H1 (cell line): ENCODE data around the gene CHST1. TPM values are rescaled to one million over a fixed set of nuclear protein-coding genes. Genes with fewer than 3 reads are reported as not detected.

Experiments
- CTCF ChIA-PET: fragments of 300-600 bp; sonication (Branson Sonifier 250); formaldehyde crosslinking; loops from one replicate; lab custom pipeline; 2021; ENCODE audit not compliant: partially characterized antibody; lab: Charles Lee
- POLR2A ChIA-PET: fragments of 300-600 bp; sonication (Branson Sonifier 250); formaldehyde crosslinking; loops from one replicate; lab custom pipeline; 2021; ENCODE audit warnings: inconsistent platforms; ENCODE audit not compliant: partially characterized antibody; lab: Charles Lee
- DNase-seq, 2 experiments: peaks; one replicate each; pipeline versions ENCODE4 v3.0.0 to v3.0.0-alpha.2; 2010 to 2022; ENCODE audit warnings: low spot score in 2 of 2, low read depth in 1 of 2, mixed read lengths in 1 of 2
- FAIRE-seq: peaks from 2 replicates; lab custom pipeline; 2011; peaks lifted over from hg19 to GRCh38; lab: Jason Lieb, UNC
- H2AFZ ChIP-seq: 2 replicates; pipeline ENCODE4 v1.8.1; 2012; ENCODE audit warnings: low read length, inconsistent platforms
- H2AK5ac ChIP-seq: 2 replicates; pipeline ENCODE4 v1.6.1; 2013; ENCODE audit warnings: low read depth, low read length
- H2BK120ac ChIP-seq: replicated peaks from 2 replicates; pipeline ENCODE3; 2013; ENCODE audit warnings: low read depth, low read length, inconsistent platforms
- H2BK12ac ChIP-seq: 2 replicates; pipeline ENCODE4 v1.6.1; 2013; ENCODE audit warnings: low read depth, low read length
- H2BK15ac ChIP-seq: 2 replicates; pipeline ENCODE4 v1.6.1; 2013; ENCODE audit warnings: low read length
- H2BK20ac ChIP-seq: 2 replicates; pipeline ENCODE4 v1.6.1; 2013; ENCODE audit warnings: low read length
- H2BK5ac ChIP-seq: 2 replicates; pipeline ENCODE4 v1.6.1; 2013; ENCODE audit warnings: low read depth, low read length
- H3K14ac ChIP-seq: 2 replicates; pipeline ENCODE4 v1.6.1; 2013; ENCODE audit warnings: inconsistent platforms; ENCODE audit not compliant: insufficient read length
- H3K18ac ChIP-seq: 2 replicates; pipeline ENCODE4 v1.6.1; 2013; ENCODE audit warnings: low read length; ENCODE audit errors: extremely low read depth
- H3K23ac ChIP-seq: 2 replicates; pipeline ENCODE4 v1.6.1; 2013; ENCODE audit warnings: inconsistent platforms; ENCODE audit not compliant: insufficient read length
- H3K23me2 ChIP-seq: 2 replicates; pipeline ENCODE4 v1.6.1; 2013; ENCODE audit warnings: low read depth, low read length
- H3K27ac ChIP-seq: 2 replicates; pipeline ENCODE4 v1.6.1; 2011; ENCODE audit warnings: low read depth, low read length, inconsistent platforms
- H3K27me3 ChIP-seq, 4 experiments: replicated peaks in 1 of 4; 1 replicate in 1 of 4; 2 replicates in 3 of 4; pipeline versions ENCODE4 v1.6.1 to v1.8.1; 2011 to 2013; ENCODE audit warnings: low read length in 3 of 4, mild to moderate bottlenecking in 3 of 4, inconsistent platforms in 2 of 4, mixed read lengths in 2 of 4, moderate library complexity in 1 of 4; ENCODE audit not compliant: control insufficient read depth in 3 of 4, insufficient read depth in 3 of 4; ENCODE audit errors: extremely low read depth in 1 of 4
- H3K36me3 ChIP-seq, 4 experiments: 2 replicates each; pipeline versions ENCODE4 v1.6.1 to v1.8.1; 2011 to 2013; ENCODE audit warnings: mild to moderate bottlenecking in 4 of 4, low read length in 3 of 4, moderate library complexity in 2 of 4, control low read depth in 1 of 4, inconsistent platforms in 1 of 4; ENCODE audit not compliant: insufficient read depth in 4 of 4, control insufficient read depth in 2 of 4
- H3K4ac ChIP-seq: replicated peaks from 2 replicates; pipeline ENCODE3; 2013; ENCODE audit warnings: low read length, low read depth, mixed read lengths, inconsistent platforms; ENCODE audit not compliant: insufficient read length
- H3K4me1 ChIP-seq, 4 experiments: replicated peaks in 1 of 4; 1 replicate in 1 of 4; 2 replicates in 3 of 4; pipeline versions ENCODE4 v1.6.1 to v1.8.1; 2011 to 2013; ENCODE audit warnings: low read length in 3 of 4, inconsistent platforms in 2 of 4, mixed read lengths in 1 of 4; ENCODE audit not compliant: insufficient read depth in 4 of 4, control insufficient read depth in 3 of 4
- H3K4me2 ChIP-seq, 2 experiments: 2 replicates each; pipeline versions ENCODE4 v1.6.1 to v1.8.1; 2011 to 2013; ENCODE audit warnings: low read depth in 2 of 2, low read length in 2 of 2, control low read depth in 1 of 2, inconsistent platforms in 1 of 2, mild to moderate bottlenecking in 1 of 2; ENCODE audit not compliant: insufficient read depth in 1 of 2
- H3K4me3 ChIP-seq, 4 experiments: fragments of 200-600, 300-600 bp in 1 of 4; sonication (generic), shearing (Covaris generic), sonication (Bioruptor Twin) in 1 of 4; 2 replicates each; pipeline versions ENCODE4 v1.5.1 to v1.8.1; 2011 to 2016; ENCODE audit warnings: low read length in 4 of 4, low read depth in 3 of 4, control low read depth in 2 of 4, inconsistent platforms in 2 of 4, mild to moderate bottlenecking in 2 of 4, mixed read lengths in 1 of 4, moderate library complexity in 1 of 4; ENCODE audit not compliant: insufficient read depth in 2 of 4; ENCODE audit errors: extremely low read depth in 1 of 4
- H3K56ac ChIP-seq: replicated peaks from 2 replicates; pipeline ENCODE3; 2013; ENCODE audit warnings: low read depth, mild to moderate bottlenecking, mixed read lengths, low read length, inconsistent platforms; ENCODE audit not compliant: insufficient read length
- H3K79me1 ChIP-seq: 2 replicates; pipeline ENCODE4 v1.6.1; 2013; ENCODE audit warnings: low read depth, low read length, control low read depth
- H3K79me2 ChIP-seq, 2 experiments: 2 replicates each; pipeline versions ENCODE4 v1.6.1 to v1.8.1; 2012 to 2013; ENCODE audit warnings: low read length in 2 of 2, mild to moderate bottlenecking in 2 of 2, inconsistent platforms in 1 of 2; ENCODE audit not compliant: insufficient read depth in 2 of 2, control insufficient read depth in 1 of 2
- H3K9ac ChIP-seq, 4 experiments: replicated peaks in 1 of 4; 1 replicate in 1 of 4; 2 replicates in 3 of 4; pipeline versions ENCODE4 v1.6.1 to v1.8.1; 2011 to 2013; ENCODE audit warnings: low read depth in 3 of 4, low read length in 3 of 4, control low read depth in 2 of 4, mild to moderate bottlenecking in 2 of 4, moderate library complexity in 2 of 4, inconsistent platforms in 1 of 4; ENCODE audit errors: extremely low read depth in 1 of 4
- H3K9me3 ChIP-seq, 2 experiments: 2 replicates each; pipeline versions ENCODE4 v1.6.1 to v1.8.1; 2012 to 2013; ENCODE audit warnings: mild to moderate bottlenecking in 2 of 2, moderate library complexity in 2 of 2, control low read depth in 1 of 2, inconsistent platforms in 1 of 2, low read depth in 1 of 2, low read length in 1 of 2, mixed read lengths in 1 of 2; ENCODE audit not compliant: insufficient read depth in 2 of 2
- H4K20me1 ChIP-seq, 2 experiments: replicated peaks in 1 of 2; 2 replicates each; pipeline versions ENCODE3 to v1.8.1; 2011 to 2013; ENCODE audit warnings: inconsistent platforms in 2 of 2, low read length in 2 of 2, mild to moderate bottlenecking in 1 of 2; ENCODE audit not compliant: insufficient read depth in 2 of 2, control insufficient read depth in 1 of 2
- H4K5ac ChIP-seq: 2 replicates; pipeline ENCODE4 v1.6.1; 2013; ENCODE audit warnings: low read length, low read depth, mixed read lengths, inconsistent platforms; ENCODE audit not compliant: insufficient read length
- H4K8ac ChIP-seq: 2 replicates; pipeline ENCODE4 v1.8.0; 2013; ENCODE audit warnings: mild to moderate bottlenecking, moderate library complexity, low read length, inconsistent platforms; ENCODE audit not compliant: insufficient read depth; ENCODE audit errors: extremely low read depth
- H4K91ac ChIP-seq: replicated peaks from 2 replicates; pipeline ENCODE3; 2013; ENCODE audit warnings: low read length, mixed read lengths, inconsistent platforms; ENCODE audit not compliant: insufficient read length
- CBX5 ChIP-seq: fragments of 300-800, 300-1000 bp; sonication (generic); IDR thresholded peaks from 2 replicates; pipeline ENCODE4 v1.7.1; 2016; ENCODE audit warnings: antibody characterized with exemption, low read length, low read depth
- KDM4A ChIP-seq: IDR thresholded peaks from one replicate; pipeline ENCODE4 v1.7.1; 2012; ENCODE audit warnings: low read depth, mild to moderate bottlenecking, moderate library complexity, low read length, inconsistent platforms; ENCODE audit not compliant: severe bottlenecking
- SIX5 ChIP-seq: IDR thresholded peaks from 2 replicates; pipeline ENCODE4 v1.6.1; 2011; ENCODE audit warnings: mild to moderate bottlenecking, low read depth, low read length
- WGBS, 2 experiments: shearing (Covaris generic) in 1 of 2; methylation state at CpG; one replicate each; pipeline versions ENCODE4 v1.1.6 to v1.1.7; 2013 to 2015; ENCODE audit warnings: low lambda C conversion rate in 2 of 2, mixed read lengths in 2 of 2, inconsistent platforms in 1 of 2, low coverage in 1 of 2, missing lambda C conversion rate in 1 of 2; ENCODE audit not compliant: insufficient replicate concordance in 2 of 2, insufficient coverage in 1 of 2, insufficient read length in 1 of 2; ENCODE audit errors: extremely low coverage in 1 of 2, missing lambda C conversion rate in 1 of 2; 5-methylcytosine and 5-hydroxymethylcytosine counted together
- long read RNA-seq, 2 experiments: library from RNA in 1 of 2; library from capped mRNA in 1 of 2; stranded (forward); transcript quantifications; one replicate each; pipeline ENCODE4 v2.0.0, GENCODE V29; 2021; ENCODE audit warnings: inconsistent platforms in 1 of 2
- polyA minus RNA-seq, 3 experiments: library from RNA; depleted of rRNA, polyadenylated mRNA; stranded (reverse); fragments of >200 nt; gene quantifications; 1 replicate in 2 of 3; 2 replicates in 1 of 3; pipeline ENCODE4 v1.2.3, GENCODE V29; 2011
- polyA plus RNA-seq, 7 experiments: library from polyadenylated mRNA; depleted of rRNA in 3 of 7; stranded (reverse) in 5 of 7; unstranded in 2 of 7; fragments of >200 nt in 5 of 7; fragments of 200-250 nt in 2 of 7; gene quantifications; 1 replicate in 5 of 7; 2 replicates in 1 of 7; 4 replicates in 1 of 7; pipeline versions ENCODE4 v1.2.1 to v1.2.3, GENCODE V29; 2011 to 2013; ENCODE audit warnings: missing spikeins in 2 of 7, mixed read lengths in 2 of 7
- total RNA-seq: library from RNA; stranded (reverse); fragmentation: NEBNext Ultra II Directional; extraction: Animal tissue kit (Norgen Biotek cat#: 25700); gene quantifications from 2 replicates; pipeline ENCODE4 v1.2.1, GENCODE V29; 2021
- TF ChIP-seq, protein P1 (sequence below): IDR thresholded peaks from 2 replicates; pipeline ENCODE4 v1.6.1; 2012; ENCODE audit warnings: inconsistent platforms

The CHST1 gene, protein sequence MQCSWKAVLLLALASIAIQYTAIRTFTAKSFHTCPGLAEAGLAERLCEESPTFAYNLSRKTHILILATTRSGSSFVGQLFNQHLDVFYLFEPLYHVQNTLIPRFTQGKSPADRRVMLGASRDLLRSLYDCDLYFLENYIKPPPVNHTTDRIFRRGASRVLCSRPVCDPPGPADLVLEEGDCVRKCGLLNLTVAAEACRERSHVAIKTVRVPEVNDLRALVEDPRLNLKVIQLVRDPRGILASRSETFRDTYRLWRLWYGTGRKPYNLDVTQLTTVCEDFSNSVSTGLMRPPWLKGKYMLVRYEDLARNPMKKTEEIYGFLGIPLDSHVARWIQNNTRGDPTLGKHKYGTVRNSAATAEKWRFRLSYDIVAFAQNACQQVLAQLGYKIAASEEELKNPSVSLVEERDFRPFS
- total RNA-seq (1.6 and 3.8 TPM in 2 replicates), polyA plus RNA-seq (2011; rRNA removed) (1.6 and 2.7 TPM in 2 replicates), polyA minus RNA-seq (2011; rRNA and poly(A)+ RNA removed) (0.44 and 0.82 TPM in 2 replicates)
- 1.2 TPM for polyA plus RNA-seq (2011; cell fraction: cytosol; rRNA removed)
- 3.8 TPM for polyA plus RNA-seq (2011; cell fraction: nucleus; rRNA removed)
- polyA plus RNA-seq (2012, experiment 1 of 2): 1.0 to 1.7 TPM (median 1.5 TPM) in 4 replicates
- 1.0 TPM for polyA plus RNA-seq (2012, experiment 2 of 2)
- polyA plus RNA-seq (2013, experiment 1 of 2): 1.4 TPM
- 1.7 TPM for polyA plus RNA-seq (2013, experiment 2 of 2)
- 0.51 TPM for polyA minus RNA-seq (2011; cell fraction: cytosol; rRNA and poly(A)+ RNA removed)
- polyA minus RNA-seq (2011; cell fraction: nucleus; rRNA and poly(A)+ RNA removed): 1.6 TPM
- long read RNA-seq, experiment 1, partial matches to known transcripts: 0 of 1 reads
- long read RNA-seq, experiment 1, other reads (novel, unspliced or antisense): 0 of 1 reads
- long read RNA-seq, experiment 2: 0 reads

DNA sequence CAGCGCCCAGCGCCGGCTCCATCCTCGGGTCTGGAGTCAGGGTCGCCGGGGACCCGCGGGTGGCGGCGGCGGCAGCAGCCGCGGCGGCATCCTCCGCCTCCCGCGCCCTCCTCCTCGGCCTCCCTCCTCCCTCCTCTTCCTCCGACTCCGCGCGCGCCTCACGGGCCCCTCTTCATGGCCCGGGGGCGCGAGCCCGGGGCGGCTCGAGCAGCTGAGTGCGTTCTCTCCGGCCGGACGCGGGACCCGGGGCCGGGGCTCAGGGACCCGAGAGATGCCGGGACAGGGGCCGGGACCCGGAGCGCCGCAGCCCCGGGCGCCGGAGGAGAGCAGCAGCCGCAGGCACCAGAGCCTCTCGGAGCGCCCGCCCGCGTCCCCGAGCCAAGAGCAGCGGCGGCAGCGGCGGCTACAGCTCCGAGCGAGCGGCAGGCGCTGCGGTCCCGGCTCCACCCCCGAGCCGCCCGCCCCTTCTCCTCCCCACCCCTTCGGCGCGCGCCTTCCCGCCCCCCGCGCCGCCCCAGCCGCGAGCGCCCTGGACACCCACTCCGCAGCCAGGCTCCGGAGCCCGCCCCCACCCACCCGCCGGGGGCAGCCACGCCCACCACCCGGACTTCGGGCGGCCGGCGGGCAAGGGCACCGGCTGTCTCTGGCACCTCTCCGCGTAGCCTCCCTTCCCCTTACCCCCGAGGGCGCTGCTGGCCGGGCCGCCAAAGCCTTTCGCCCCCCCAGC, at the start of gene CHST1:
Gene CHST1 (minus strand): TSS at position 417 of the 727 bp plus-strand sequence. CDS start 14,699 bp downstream, outside the sequence.
- no peak within 1 kb of the TSS for H3K14ac ChIP-seq
- H3K4me3 ChIP-seq: peak within 1 kb of the TSS; percentile 52 to 78 (median 54)
- H4K5ac ChIP-seq: no peak within 1 kb of the TSS
- H3K23ac ChIP-seq: no peak within 1 kb of the TSS
- H3K27ac ChIP-seq: no peak within 1 kb of the TSS; the same call in 1 of the 2 replicates
- no peak within 1 kb of the TSS; the same call in none of the 2 replicates for H3K18ac ChIP-seq
- H2AFZ ChIP-seq: peak within 1 kb of the TSS; percentile 23; the same call in 1 of the 2 replicates
- H3K4ac ChIP-seq: no peak within 1 kb of the TSS
- H2BK15ac ChIP-seq: no peak within 1 kb of the TSS
- CTCF ChIA-PET: interaction anchor here (0.6 to 5.8 kb wide), 6 partner anchors 8 to 294 kb away, joined by 3 to 48 read pairs (median 9); no protein-coding TSS in a partner anchor
- peak within 1 kb of the TSS; percentile 74 to 96 for H3K4me2 ChIP-seq
- H3K27me3 ChIP-seq: peaks cover 11 to 46% (median 37%) of the 10 kb centered on the region in 4 experiments
- H2BK120ac ChIP-seq: no peak within 1 kb of the TSS
- peak within 1 kb of the TSS; percentile 50; the same call in 1 of the 2 replicates for H2BK12ac ChIP-seq
- no peak within 1 kb of the TSS for H2BK20ac ChIP-seq
- H3K9me3 ChIP-seq: no peaks in the 10 kb centered on the region
- POLR2A ChIA-PET: interaction anchor here (1.9 kb wide), 1 partner anchor 11 kb away, joined by 8 read pairs; no protein-coding TSS in a partner anchor
- 3% methylated on average over 19 of the region's 96 CpGs; no CpG with 5 or more reads in 1 of the 2 experiments for WGBS, 2 experiments
- no peak within 1 kb of the TSS for H2BK5ac ChIP-seq
- H3K36me3 ChIP-seq: no peaks in the 10 kb centered on the region
- H3K9ac ChIP-seq: no peak within 1 kb of the TSS; a peak in 1 of 7 replicates
- H4K20me1 ChIP-seq: peaks cover 2% of the 10 kb centered on the region in 2 experiments
- H3K23me2 ChIP-seq: peaks cover 12% of the 10 kb centered on the region; the same call in 1 of the 2 replicates
- no peak within 1 kb of the TSS for H3K56ac ChIP-seq
- H3K4me1 ChIP-seq: peaks cover 0 to 17% (median 12%) of the 10 kb centered on the region in 4 experiments; a peak in 6 of 7 replicates
- H3K79me1 ChIP-seq: no peaks in the 10 kb centered on the region
- H2AK5ac ChIP-seq: no peak within 1 kb of the TSS
- DNase-seq: peak in 1 of 2 experiments; percentile 64
- FAIRE-seq: no peak
- H3K79me2 ChIP-seq: no peaks in the 10 kb centered on the region
- H4K91ac ChIP-seq: no peak within 1 kb of the TSS
- peak within 1 kb of the TSS; percentile 59 for H4K8ac ChIP-seq
- TF ChIP-seq KDM4A: peak; percentile 74
- no peak for TF ChIP-seq CBX5
- no peak for TF ChIP-seq SIX5
- TF ChIP-seq, protein P1, sequence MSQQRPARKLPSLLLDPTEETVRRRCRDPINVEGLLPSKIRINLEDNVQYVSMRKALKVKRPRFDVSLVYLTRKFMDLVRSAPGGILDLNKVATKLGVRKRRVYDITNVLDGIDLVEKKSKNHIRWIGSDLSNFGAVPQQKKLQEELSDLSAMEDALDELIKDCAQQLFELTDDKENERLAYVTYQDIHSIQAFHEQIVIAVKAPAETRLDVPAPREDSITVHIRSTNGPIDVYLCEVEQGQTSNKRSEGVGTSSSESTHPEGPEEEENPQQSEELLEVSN: no peak
